WERI-Rb-1 (cell line): ENCODE measurements around the gene SLC17A7.

Experiments used
- DNase-seq: peaks from one replicate; pipeline ENCODE4 v3.0.0-alpha.2; 2020
- H3K27ac ChIP-seq: fragments of 250-450 bp; sonication (Bioruptor Pico); 2 replicates; pipeline ENCODE4 v1.5.1; 2020; ENCODE audit warnings: mild to moderate bottlenecking, moderate library complexity
- H3K27me3 ChIP-seq: fragments of 250-450 bp; sonication (Bioruptor Pico); 2 replicates; pipeline ENCODE4 v1.5.1; 2021; ENCODE audit warnings: mild to moderate bottlenecking, low read depth, moderate library complexity; ENCODE audit not compliant: insufficient read depth, severe bottlenecking
- H3K36me3 ChIP-seq: fragments of 250-450 bp; sonication (Bioruptor Pico); 2 replicates; pipeline ENCODE4 v1.5.1; 2020; ENCODE audit warnings: mild to moderate bottlenecking, moderate library complexity
- H3K4me3 ChIP-seq: 2 replicates; pipeline ENCODE4 v1.5.1; 2011; ENCODE audit warnings: low read depth, mild to moderate bottlenecking, control low read depth, low read length
- H3K9me3 ChIP-seq: fragments of 250-450 bp; sonication (Bioruptor Pico); 2 replicates; pipeline ENCODE4 v1.5.1; 2021; ENCODE audit warnings: mild to moderate bottlenecking, moderate library complexity; ENCODE audit not compliant: severe bottlenecking
- CTCF ChIP-seq: IDR thresholded peaks from 2 replicates; pipeline ENCODE4 v1.5.1; 2011; ENCODE audit warnings: low read depth, mild to moderate bottlenecking, control low read depth, inconsistent platforms, low read length

Gene SLC17A7

GRCh38 chr19:49383599-49383998, 57.7 kb downstream of the SLC17A7 start:
- no peak for DNase-seq
- Histone ChIP-seq H3K36me3 (no peaks in the 10 kb centered on the region), H3K27ac (no peak overlapping the region), H3K4me3 (no peak overlapping the region), H3K27me3 (no peaks in the 10 kb centered on the region), H3K9me3 (peaks cover 10% of the 10 kb centered on the region)
- TF ChIP-seq CTCF: no peak

GRCh38 chr19:49382639-49383038, 58.7 kb downstream of the SLC17A7 start:
- no peak overlapping the region for H3K27ac ChIP-seq
- H3K4me3 ChIP-seq: no peak overlapping the region
- H3K36me3 ChIP-seq: no peaks in the 10 kb centered on the region
- no peak for TF ChIP-seq CTCF
- peaks cover 10% of the 10 kb centered on the region for H3K9me3 ChIP-seq
- no peaks in the 10 kb centered on the region for H3K27me3 ChIP-seq
- no peak for DNase-seq

- no peak overlapping the region for H3K4me3 ChIP-seq
- H3K27ac ChIP-seq: no peak overlapping the region
- TF ChIP-seq CTCF: no peak
- H3K9me3 ChIP-seq: peaks cover 10% of the 10 kb centered on the region
- no peaks in the 10 kb centered on the region for H3K27me3 ChIP-seq
- DNase-seq: no peak
- H3K36me3 ChIP-seq: no peaks in the 10 kb centered on the region
Observed at GRCh38 chr19:49380391-49380790, 60.9 kb downstream of the SLC17A7 start.
